Stimulated activated naive CD4-positive, alpha-beta T cell (primary cell): ENCODE measurements around the gene ASPDH.
"Not testable (repeated sequence)": the region's sequence is repeated elsewhere in the genome, so short reads cannot be mapped to it uniquely, and the experiment has no call there.

Experiments used
- DNase-seq, 6 experiments: peaks; one replicate each; lab custom pipeline; 2025; lab: John Stamatoyannopoulos, UW

ASPDH gene

GRCh38 chr19:50477751-50478515, 35.8 kb downstream of the ASPDH start:
- no peak for DNase-seq

GRCh38 chr19:50476907-50477238, 36.8 kb downstream of the ASPDH start:
- DNase-seq = no peak

GRCh38 chr19:50476224-50476906, 37.3 kb downstream of the ASPDH start, which contains the start of the genes EMC10 and GARIN5A:
EMC10 (plus strand) TSS chr19:50476507; CDS start chr19:50476545, 38 bp downstream.
GARIN5A (minus strand) TSS chr19:50476848; CDS start chr19:50476388, 460 bp downstream.
- DNase-seq = peak; percentile 87 to 95 (median 92)

- no peak for DNase-seq
These were observed 37.9 kb downstream of the ASPDH start for GRCh38 chr19:50475736-50476223.

GRCh38 chr19:50475101-50475568, 38.6 kb downstream of the ASPDH start:
- no peak for DNase-seq

GRCh38 chr19:50473336-50473735, 40.4 kb downstream of the ASPDH start:
- not testable (repeated sequence) for DNase-seq

- DNase-seq = no peak
These were observed 44.9 kb downstream of the ASPDH start for GRCh38 chr19:50468818-50469217.

- no peak for DNase-seq
These were observed 46.1 kb downstream of the ASPDH start for GRCh38 chr19:50467566-50467965.

- no peak for DNase-seq
These were observed 47.0 kb downstream of the ASPDH start for GRCh38 chr19:50466706-50467039.

GRCh38 chr19:50465986-50466705, 47.6 kb downstream of the ASPDH start:
- DNase-seq = no peak

GRCh38 chr19:50465000-50465399, 48.7 kb downstream of the ASPDH start:
- DNase-seq = no peak

GRCh38 chr19:50464348-50464747, 49.4 kb downstream of the ASPDH start:
- DNase-seq = no peak

GRCh38 chr19:50462970-50463369, 50.7 kb downstream of the ASPDH start:
- DNase-seq = no peak
